ENCODE data around the gene TBPL1. TPM values are rescaled to one million over a fixed set of nuclear protein-coding genes. Genes with fewer than 3 reads are reported as not detected.

The TBPL1 gene
- total RNA-seq, 1 donor from 2014 or later = 50.2 TPM

DNA sequence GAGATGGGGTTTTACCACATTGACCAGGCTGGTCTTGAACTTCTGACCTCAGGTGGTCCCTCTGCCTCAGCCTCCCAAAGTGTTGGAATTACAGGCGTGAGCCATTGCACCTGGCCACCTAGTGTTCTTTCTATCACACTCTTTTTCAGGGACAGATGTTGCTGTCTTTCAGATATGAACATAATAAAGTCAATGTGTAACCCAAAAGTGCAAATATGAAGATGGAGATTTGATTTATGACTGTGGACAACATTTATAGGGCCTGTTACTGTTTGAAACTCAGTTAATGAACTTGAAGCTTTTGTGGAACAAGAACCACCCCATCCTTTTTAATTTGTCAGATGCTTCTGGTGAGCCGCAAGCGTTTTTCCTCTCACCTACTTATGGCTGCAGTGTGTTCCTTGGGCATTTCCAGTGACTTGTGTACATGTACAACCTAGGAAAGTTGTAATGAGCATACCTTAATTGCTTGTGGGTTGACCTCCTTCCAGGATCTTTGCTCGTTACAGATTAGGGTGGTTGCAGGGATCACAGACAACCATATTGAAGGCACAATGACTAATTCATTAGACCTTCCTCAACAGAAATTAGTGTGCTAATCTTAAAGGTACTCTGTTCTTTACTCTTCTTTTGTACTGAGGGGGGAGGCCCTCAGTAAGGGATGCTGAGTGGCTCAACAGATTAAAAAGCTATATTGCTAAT, 6.8 kb downstream of the TBPL1 start:
- Mint-ChIP-seq H3K36me3 (ENCODE audit: low read depth) (peaks cover 2% of the 10 kb centered on the region), H3K27me3 (ENCODE audit: low read depth) (no peaks in the 10 kb centered on the region), H3K9me3 (no peaks in the 10 kb centered on the region), H3K4me3 (no peak overlapping the region), H3K4me1 (peaks cover 37% of the 10 kb centered on the region), H3K27ac (ENCODE audit: unreplicated experiment) (no peak overlapping the region)
- TF ChIP-seq, protein P1, sequence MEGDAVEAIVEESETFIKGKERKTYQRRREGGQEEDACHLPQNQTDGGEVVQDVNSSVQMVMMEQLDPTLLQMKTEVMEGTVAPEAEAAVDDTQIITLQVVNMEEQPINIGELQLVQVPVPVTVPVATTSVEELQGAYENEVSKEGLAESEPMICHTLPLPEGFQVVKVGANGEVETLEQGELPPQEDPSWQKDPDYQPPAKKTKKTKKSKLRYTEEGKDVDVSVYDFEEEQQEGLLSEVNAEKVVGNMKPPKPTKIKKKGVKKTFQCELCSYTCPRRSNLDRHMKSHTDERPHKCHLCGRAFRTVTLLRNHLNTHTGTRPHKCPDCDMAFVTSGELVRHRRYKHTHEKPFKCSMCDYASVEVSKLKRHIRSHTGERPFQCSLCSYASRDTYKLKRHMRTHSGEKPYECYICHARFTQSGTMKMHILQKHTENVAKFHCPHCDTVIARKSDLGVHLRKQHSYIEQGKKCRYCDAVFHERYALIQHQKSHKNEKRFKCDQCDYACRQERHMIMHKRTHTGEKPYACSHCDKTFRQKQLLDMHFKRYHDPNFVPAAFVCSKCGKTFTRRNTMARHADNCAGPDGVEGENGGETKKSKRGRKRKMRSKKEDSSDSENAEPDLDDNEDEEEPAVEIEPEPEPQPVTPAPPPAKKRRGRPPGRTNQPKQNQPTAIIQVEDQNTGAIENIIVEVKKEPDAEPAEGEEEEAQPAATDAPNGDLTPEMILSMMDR (conservative IDR thresholded peaks at IDR 0.05) = no peak
- DNase-seq (ENCODE audit: low read depth, low spot score) = no peak

DNA sequence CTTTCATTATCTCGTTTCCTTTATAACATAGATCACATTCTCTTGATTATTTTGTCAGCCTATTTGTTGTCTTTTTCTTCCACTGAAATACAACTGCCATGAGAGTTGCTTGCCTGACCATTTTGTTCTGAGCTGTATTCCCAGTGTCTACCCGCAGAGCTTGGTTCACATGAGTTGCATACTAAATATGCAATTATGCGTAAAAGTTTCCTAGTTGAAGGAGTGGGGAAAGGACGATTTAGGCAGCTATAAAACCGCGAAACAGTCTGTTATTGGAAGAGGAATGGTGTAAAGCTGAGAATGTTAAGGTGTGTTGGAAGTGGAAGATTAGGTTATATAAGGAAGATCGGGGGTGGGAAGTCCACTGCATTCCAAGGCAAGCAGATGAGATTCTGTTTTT, 8.8 kb downstream of the TBPL1 start:
- Mint-ChIP-seq H3K27ac (ENCODE audit: unreplicated experiment) (no peak overlapping the region), H3K4me3 (no peak overlapping the region)

DNA sequence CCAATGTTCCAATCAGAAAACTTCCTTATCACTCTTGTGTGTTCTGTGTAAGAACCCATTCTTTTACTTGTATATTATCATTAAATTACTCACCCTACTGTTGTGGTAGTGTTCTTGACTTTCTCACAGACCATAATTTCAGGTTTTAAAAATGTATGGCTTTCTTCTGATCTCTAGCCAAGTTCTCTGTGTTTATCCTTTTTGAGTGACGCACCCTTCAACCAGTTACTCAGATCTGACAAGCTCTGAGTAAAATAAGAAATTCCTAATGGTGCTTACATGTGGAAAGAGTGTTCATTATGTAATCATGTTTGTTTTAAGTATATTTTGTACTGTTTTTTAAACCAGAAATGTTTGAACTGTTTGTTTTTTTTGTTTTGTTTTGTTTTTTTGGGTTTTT, 11.0 kb downstream of the TBPL1 start:
- no peak overlapping the region for H3K4me3 Mint-ChIP-seq
- peaks cover 20% of the 10 kb centered on the region for H3K4me1 Mint-ChIP-seq
- no peak overlapping the region for H3K27ac Mint-ChIP-seq (ENCODE audit: unreplicated experiment)
- H3K27me3 Mint-ChIP-seq (ENCODE audit: low read depth) = no peaks in the 10 kb centered on the region
- H3K36me3 Mint-ChIP-seq (ENCODE audit: low read depth) = peaks cover 2% of the 10 kb centered on the region
- H3K9me3 Mint-ChIP-seq = no peaks in the 10 kb centered on the region
- TF ChIP-seq, protein P1 (conservative IDR thresholded peaks at IDR 0.05) = no peak
- no peak for DNase-seq (ENCODE audit: low read depth, low spot score)

More for the DNA sequence above, 8.8 kb downstream of the TBPL1 start:
- Mint-ChIP-seq H3K36me3 (ENCODE audit: low read depth) (peaks cover 2% of the 10 kb centered on the region), H3K4me1 (peaks cover 27% of the 10 kb centered on the region), H3K9me3 (no peaks in the 10 kb centered on the region), H3K27me3 (ENCODE audit: low read depth) (no peaks in the 10 kb centered on the region)
- no peak for DNase-seq (ENCODE audit: low read depth, low spot score)
- TF ChIP-seq, protein P1 (conservative IDR thresholded peaks at IDR 0.05) = no peak

DNA sequence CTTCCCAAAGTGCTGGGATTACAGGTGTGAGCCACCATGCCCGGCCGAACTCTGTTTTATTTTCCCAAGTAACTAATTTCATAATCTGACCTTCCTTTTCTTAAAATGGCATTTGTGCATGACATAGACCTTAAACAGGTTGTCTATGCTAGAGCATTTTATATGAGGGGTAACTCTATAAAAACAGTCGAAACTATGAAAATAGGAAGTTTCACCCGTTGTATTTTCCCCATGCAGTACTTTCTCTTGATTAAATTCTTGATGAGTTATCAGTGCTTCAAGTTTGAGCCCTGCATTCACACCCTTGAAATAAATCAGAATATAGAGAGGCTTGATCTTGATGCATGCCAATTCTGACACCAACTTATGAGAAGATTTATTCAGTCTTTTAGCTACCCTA, 11.7 kb downstream of the TBPL1 start:
- Mint-ChIP-seq H3K27me3 (ENCODE audit: low read depth) (no peaks in the 10 kb centered on the region), H3K9me3 (no peaks in the 10 kb centered on the region), H3K27ac (ENCODE audit: unreplicated experiment) (no peak overlapping the region), H3K36me3 (ENCODE audit: low read depth) (peaks cover 2% of the 10 kb centered on the region), H3K4me3 (no peak overlapping the region), H3K4me1 (peaks cover 18% of the 10 kb centered on the region)
- no peak for DNase-seq (ENCODE audit: low read depth, low spot score)
- TF ChIP-seq, protein P1 (conservative IDR thresholded peaks at IDR 0.05) = no peak

DNA sequence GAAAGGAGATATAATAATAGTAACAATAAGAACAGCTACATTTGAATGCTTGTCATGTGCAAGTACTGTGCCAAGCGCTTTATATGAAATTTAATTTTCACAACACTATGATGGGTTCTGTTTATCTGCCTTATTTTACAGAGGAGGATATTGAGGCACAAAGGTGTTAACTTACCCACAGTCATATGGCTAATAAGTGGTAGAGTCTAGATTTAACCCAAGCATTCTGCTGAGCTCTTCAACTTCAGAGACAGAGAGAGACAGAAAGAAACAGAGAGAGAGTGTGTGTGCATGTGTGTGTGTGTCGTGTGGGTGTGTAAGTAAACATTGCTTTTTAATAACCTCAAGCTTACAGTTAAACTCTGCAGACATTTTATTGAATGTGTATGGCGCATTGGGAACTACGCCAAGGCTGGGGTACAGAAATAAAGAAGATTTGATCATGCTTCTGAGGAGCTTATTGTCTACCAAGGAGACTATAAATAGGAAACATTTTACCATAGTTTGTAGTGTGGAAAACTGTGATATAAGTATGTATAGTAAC, 12.9 kb downstream of the TBPL1 start:
- H3K4me1 Mint-ChIP-seq = peaks cover 13% of the 10 kb centered on the region
- H3K36me3 Mint-ChIP-seq (ENCODE audit: low read depth) = peaks cover 2% of the 10 kb centered on the region
- H3K27ac Mint-ChIP-seq (ENCODE audit: unreplicated experiment) = no peak overlapping the region
- no peaks in the 10 kb centered on the region for H3K9me3 Mint-ChIP-seq
- TF ChIP-seq, protein P1 (conservative IDR thresholded peaks at IDR 0.05) = no peak
- no peak overlapping the region for H3K4me3 Mint-ChIP-seq
- no peaks in the 10 kb centered on the region for H3K27me3 Mint-ChIP-seq (ENCODE audit: low read depth)
- DNase-seq (ENCODE audit: low read depth, low spot score) = no peak

Data from neural crest cell (in vitro differentiated cells).